ENCODE measurements around the gene SMAGP.

DNA sequence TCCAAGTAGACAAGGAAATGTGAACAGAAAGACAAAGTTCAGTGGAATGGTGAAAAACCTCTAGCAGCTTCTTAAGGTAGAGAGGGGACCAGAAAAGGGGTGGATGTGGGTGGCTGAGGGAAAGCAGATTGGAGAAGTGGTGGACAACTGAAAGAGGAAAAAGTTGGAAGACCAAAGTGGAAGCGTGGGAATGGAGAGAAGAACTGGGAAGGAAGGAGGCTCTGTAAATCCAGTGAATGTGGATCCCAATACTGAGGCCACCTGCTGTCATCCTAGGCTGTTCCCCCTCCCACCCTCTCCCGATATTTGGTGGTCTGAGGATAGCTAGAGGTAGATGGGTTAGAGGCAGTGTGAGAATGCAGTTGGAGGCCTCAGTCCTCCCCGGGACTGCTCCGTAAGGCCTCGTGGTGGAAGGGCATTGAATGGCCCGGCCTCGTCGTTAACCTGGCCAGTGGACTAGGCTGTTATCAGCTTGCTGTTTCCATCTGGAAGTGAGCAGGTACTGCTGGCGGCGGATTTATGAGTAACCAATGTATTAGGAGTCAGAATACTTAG is 51.5 kb downstream of the SMAGP start:
- TF ChIP-seq, protein P1, sequence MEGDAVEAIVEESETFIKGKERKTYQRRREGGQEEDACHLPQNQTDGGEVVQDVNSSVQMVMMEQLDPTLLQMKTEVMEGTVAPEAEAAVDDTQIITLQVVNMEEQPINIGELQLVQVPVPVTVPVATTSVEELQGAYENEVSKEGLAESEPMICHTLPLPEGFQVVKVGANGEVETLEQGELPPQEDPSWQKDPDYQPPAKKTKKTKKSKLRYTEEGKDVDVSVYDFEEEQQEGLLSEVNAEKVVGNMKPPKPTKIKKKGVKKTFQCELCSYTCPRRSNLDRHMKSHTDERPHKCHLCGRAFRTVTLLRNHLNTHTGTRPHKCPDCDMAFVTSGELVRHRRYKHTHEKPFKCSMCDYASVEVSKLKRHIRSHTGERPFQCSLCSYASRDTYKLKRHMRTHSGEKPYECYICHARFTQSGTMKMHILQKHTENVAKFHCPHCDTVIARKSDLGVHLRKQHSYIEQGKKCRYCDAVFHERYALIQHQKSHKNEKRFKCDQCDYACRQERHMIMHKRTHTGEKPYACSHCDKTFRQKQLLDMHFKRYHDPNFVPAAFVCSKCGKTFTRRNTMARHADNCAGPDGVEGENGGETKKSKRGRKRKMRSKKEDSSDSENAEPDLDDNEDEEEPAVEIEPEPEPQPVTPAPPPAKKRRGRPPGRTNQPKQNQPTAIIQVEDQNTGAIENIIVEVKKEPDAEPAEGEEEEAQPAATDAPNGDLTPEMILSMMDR (IDR thresholded peaks at IDR 0.05; ENCODE audit: low read length), result no peak
- no peak for TF ChIP-seq EZH2 (IDR thresholded peaks at IDR 0.05; ENCODE audit: borderline replicate concordance, low read length)

Measured in OCI-LY1 (cell line).